ENCODE data around the gene TBC1D4. TPM values are rescaled to one million over a fixed set of nuclear protein-coding genes. Genes with fewer than 3 reads are reported as not detected.
A peak's percentile ranks its signal among the peaks of the same experiment; 100 is the strongest.

Gene TBC1D4
- total and polyA plus RNA-seq, 7 donors = 5.4 to 15.0 (median 7.8) TPM

GRCh38 chr13:75417656-75418055, 64.3 kb downstream of the TBC1D4 start:
- H3K4me1 ChIP-seq = peaks cover 0 to 32% (median 27%) of the 10 kb centered on the region in 4 donors
- H3K9me3 ChIP-seq = no peaks in the 10 kb centered on the region
- H3K27me3 ChIP-seq = no peaks in the 10 kb centered on the region
- DNase-seq = no peak
- H3K36me3 ChIP-seq = no peaks in the 10 kb centered on the region
- H3K27ac ChIP-seq = peak overlapping the region in 1 of 4 donors; percentile 20
- H3K4me3 ChIP-seq = no peak overlapping the region
- TF ChIP-seq POLR2A (IDR thresholded peaks at IDR 0.05) (no peak), POLR2AphosphoS5 (IDR thresholded peaks at IDR 0.05) (no peak), EP300 (IDR thresholded peaks at IDR 0.05) (no peak)
- intact Hi-C loops (cut with DNase I) = no loop called here
- 31 to 63% methylated on average over 2 of the region's 2 CpGs for WGBS, 2 donors

GRCh38 chr13:75417012-75417384, 65.0 kb downstream of the TBC1D4 start:
- Histone ChIP-seq H3K4me1 (peaks cover 0 to 32% (median 27%) of the 10 kb centered on the region in 4 donors), H3K27ac (peak overlapping the region in 1 of 4 donors; percentile 20), H3K27me3 (no peaks in the 10 kb centered on the region), H3K9me3 (no peaks in the 10 kb centered on the region), H3K36me3 (no peaks in the 10 kb centered on the region), H3K4me3 (no peak overlapping the region)
- intact Hi-C loops (cut with DNase I) = no loop called here
- WGBS, 2 donors = 81 to 86% methylated on average over 6 of the region's 6 CpGs
- DNase-seq = no peak
- no peak for TF ChIP-seq EP300 (IDR thresholded peaks at IDR 0.05)
- no peak for TF ChIP-seq POLR2A (IDR thresholded peaks at IDR 0.05)
- TF ChIP-seq, protein P1, sequence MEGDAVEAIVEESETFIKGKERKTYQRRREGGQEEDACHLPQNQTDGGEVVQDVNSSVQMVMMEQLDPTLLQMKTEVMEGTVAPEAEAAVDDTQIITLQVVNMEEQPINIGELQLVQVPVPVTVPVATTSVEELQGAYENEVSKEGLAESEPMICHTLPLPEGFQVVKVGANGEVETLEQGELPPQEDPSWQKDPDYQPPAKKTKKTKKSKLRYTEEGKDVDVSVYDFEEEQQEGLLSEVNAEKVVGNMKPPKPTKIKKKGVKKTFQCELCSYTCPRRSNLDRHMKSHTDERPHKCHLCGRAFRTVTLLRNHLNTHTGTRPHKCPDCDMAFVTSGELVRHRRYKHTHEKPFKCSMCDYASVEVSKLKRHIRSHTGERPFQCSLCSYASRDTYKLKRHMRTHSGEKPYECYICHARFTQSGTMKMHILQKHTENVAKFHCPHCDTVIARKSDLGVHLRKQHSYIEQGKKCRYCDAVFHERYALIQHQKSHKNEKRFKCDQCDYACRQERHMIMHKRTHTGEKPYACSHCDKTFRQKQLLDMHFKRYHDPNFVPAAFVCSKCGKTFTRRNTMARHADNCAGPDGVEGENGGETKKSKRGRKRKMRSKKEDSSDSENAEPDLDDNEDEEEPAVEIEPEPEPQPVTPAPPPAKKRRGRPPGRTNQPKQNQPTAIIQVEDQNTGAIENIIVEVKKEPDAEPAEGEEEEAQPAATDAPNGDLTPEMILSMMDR (IDR thresholded peaks at IDR 0.05) = no peak
- TF ChIP-seq POLR2AphosphoS5 (IDR thresholded peaks at IDR 0.05) = no peak

DNA sequence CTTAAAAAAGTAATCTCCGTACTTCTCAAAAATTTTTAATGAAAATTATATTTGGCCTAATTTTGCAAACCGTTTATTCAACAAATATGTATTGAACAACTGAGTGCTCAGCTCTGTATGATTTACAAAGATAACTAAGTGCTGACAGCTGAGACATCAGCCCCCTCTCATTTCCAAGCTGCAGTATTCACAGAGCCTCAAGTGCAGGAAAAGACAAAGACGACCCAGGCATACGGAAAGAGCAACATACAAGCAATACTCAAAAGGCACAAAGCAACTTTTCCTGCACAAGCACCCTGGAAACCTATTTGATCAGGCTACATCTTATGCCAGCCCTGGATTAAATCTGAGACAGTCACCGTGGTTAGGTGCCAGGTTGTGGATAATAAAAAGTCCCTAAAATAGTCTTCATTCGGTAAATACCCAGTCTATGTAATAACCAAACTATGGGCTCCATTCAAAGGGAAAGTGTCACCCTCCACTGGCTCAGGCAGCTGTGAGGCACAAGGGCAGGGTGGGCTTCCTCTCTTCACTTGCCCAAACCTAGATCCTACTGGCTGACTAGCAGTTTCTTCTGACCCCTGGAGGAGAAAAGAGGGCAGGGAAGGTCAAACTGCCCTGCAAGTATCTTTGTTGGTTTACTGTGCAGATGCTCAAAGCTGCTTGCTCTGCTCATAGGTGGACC, 65.5 kb downstream of the TBC1D4 start:
- Histone ChIP-seq H3K4me1 (peaks cover 0 to 32% (median 27%) of the 10 kb centered on the region in 4 donors), H3K27ac (peak overlapping the region in 1 of 4 donors; percentile 20), H3K4me3 (no peak overlapping the region), H3K36me3 (no peaks in the 10 kb centered on the region), H3K9me3 (no peaks in the 10 kb centered on the region), H3K27me3 (no peaks in the 10 kb centered on the region)
- TF ChIP-seq POLR2AphosphoS5 (IDR thresholded peaks at IDR 0.05) (no peak), POLR2A (IDR thresholded peaks at IDR 0.05) (no peak), EP300 (IDR thresholded peaks at IDR 0.05) (no peak)
- TF ChIP-seq, protein P1 (IDR thresholded peaks at IDR 0.05) = no peak
- intact Hi-C loops (cut with DNase I) = no loop called here
- 51 to 65% methylated on average over 6 of the region's 6 CpGs for WGBS, 2 donors
- no peak for DNase-seq

GRCh38 chr13:75415694-75416093, 66.3 kb downstream of the TBC1D4 start:
- Histone ChIP-seq H3K27me3 (no peaks in the 10 kb centered on the region), H3K36me3 (no peaks in the 10 kb centered on the region), H3K4me3 (no peak overlapping the region), H3K9me3 (no peaks in the 10 kb centered on the region), H3K27ac (peak overlapping the region in 1 of 4 donors; percentile 20), H3K4me1 (peaks cover 0 to 32% (median 27%) of the 10 kb centered on the region in 4 donors)
- TF ChIP-seq EP300 (IDR thresholded peaks at IDR 0.05) (no peak), POLR2AphosphoS5 (IDR thresholded peaks at IDR 0.05) (peak in 1 of 4 donors; percentile 9)
- intact Hi-C loops (cut with DNase I) = no loop called here
- 89 to 93% methylated on average over 1 of the region's 1 CpG for WGBS, 2 donors
- DNase-seq = no peak

DNA sequence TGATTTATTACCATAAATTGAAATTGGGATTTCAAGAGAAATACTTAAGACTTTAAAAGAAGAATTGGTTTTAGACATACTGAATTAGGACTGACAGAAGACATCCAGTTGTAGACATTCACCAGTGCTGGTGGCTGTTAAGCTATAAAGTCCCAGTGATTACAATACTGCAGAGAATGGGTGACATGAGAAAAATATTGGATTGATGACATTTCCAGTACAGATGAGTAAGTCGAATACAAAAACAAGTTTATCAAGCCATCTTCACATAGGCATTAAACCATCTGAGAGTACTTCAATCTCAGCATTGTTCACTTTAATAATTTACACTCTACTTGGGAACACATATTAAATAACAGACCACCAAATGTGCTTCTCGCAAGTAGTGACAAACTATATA, 66.8 kb downstream of the TBC1D4 start:
- no peaks in the 10 kb centered on the region for H3K9me3 ChIP-seq
- WGBS, 2 donors = 82 to 90% methylated on average over 2 of the region's 2 CpGs
- no peak overlapping the region for H3K4me3 ChIP-seq
- no peaks in the 10 kb centered on the region for H3K27me3 ChIP-seq
- no peak for DNase-seq
- H3K4me1 ChIP-seq = peaks cover 0 to 32% (median 27%) of the 10 kb centered on the region in 4 donors
- H3K36me3 ChIP-seq = no peaks in the 10 kb centered on the region
- TF ChIP-seq POLR2A (IDR thresholded peaks at IDR 0.05) = no peak
- no peak for TF ChIP-seq EP300 (IDR thresholded peaks at IDR 0.05)
- TF ChIP-seq, protein P1 (IDR thresholded peaks at IDR 0.05) = no peak
- TF ChIP-seq POLR2AphosphoS5 (IDR thresholded peaks at IDR 0.05) = no peak
- intact Hi-C loops (cut with DNase I) = no loop called here
- peak overlapping the region in 1 of 4 donors; percentile 20 for H3K27ac ChIP-seq
